AG10803 (cell line): ENCODE data around the gene SEPHS1.
"Not testable (repeated sequence)": the region's sequence is repeated elsewhere in the genome, so short reads cannot be mapped to it uniquely, and the experiment has no call there.

Source experiments
- DNase-seq: peaks from one replicate; pipeline ENCODE4 v3.0.0; 2010; ENCODE audit warnings: low read depth
- H3K4me3 ChIP-seq: 2 replicates; pipeline ENCODE4 v1.5.1; 2011; ENCODE audit warnings: mild to moderate bottlenecking, low read length, control low read depth
- CTCF ChIP-seq: conservative IDR thresholded peaks from 2 replicates; pipeline ENCODE4 v1.5.1; 2011; ENCODE audit warnings: mild to moderate bottlenecking, low read length, control low read depth, inconsistent platforms

The SEPHS1 gene

GRCh38 chr10:13284050-13284449, 64.0 kb downstream of the SEPHS1 start:
- TF ChIP-seq CTCF: no peak
- no peak for DNase-seq
- H3K4me3 ChIP-seq: no peak overlapping the region

DNA sequence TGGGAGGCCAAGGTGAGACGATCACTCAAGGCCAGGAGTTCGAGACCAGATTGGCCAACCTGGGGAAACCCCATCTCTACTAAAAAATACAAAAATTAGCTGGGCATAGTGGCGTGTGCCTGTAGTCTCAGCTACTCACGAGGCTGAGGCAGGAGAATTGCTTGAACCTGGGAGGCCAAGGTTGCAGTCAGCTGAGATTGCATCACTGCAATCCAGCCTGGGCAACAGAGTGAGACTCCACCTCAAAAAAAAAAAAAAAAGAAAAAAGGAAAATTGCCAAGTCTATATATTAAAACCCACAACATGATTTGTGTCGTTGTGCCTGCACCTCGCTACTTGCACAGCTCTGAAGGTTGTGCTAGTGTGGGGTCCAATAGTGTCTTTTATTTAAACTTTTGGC, 65.7 kb downstream of the SEPHS1 start:
- DNase-seq, H3K4me3 ChIP-seq: not testable (repeated sequence)

DNA sequence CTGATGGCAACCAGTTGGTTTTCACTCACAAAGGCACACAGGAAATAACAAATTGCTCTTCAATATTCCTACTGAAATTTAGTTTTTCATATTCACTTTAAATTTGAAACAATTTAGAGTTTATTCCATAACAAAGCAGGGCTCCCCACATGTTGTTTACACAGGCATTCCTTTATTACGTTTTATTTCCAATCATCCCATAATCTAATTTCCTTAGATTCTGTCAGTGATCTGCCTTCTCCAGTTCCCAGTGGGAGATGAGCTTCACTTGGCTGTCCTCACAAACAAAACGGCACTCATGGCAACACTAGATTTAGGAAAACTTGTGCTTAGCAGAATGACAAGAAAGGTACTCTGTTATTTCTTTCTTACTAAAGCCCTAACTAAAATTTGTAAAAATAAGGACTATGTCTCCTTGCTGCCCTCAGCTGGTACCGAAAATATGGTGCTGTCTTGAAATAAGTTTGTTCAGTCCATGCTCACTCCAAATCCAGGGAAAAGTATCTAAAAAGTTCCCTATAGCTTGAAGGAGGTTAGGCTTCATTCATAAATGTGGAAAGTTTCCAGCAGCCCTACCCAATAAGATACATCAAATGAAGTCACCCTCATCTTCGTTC, 71.2 kb downstream of the SEPHS1 start:
- peak; percentile 23; the same call in 1 of the 2 replicates for TF ChIP-seq CTCF
- H3K4me3 ChIP-seq: no peak overlapping the region
- DNase-seq: peak; percentile 12

DNA sequence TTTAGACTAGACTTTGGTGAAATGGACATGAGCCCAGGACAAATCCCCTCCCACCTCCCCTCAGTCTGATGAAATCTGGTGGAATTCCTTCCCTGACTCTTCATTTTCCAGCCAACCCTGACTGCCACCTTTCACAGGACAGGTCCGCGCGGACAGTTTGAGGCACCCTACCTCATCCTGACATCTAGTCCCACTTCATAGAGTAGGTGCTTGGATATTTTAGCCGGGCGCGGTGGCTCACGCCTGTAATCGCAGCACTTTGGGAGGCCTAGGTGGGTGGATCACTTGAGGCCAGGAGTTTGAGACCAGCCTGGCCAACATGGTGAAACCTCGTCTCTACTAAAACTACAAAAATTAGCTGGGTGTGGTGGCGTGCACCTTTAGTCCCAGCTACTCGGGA, 71.9 kb downstream of the SEPHS1 start:
- not testable (repeated sequence) for H3K4me3 ChIP-seq, DNase-seq

DNA sequence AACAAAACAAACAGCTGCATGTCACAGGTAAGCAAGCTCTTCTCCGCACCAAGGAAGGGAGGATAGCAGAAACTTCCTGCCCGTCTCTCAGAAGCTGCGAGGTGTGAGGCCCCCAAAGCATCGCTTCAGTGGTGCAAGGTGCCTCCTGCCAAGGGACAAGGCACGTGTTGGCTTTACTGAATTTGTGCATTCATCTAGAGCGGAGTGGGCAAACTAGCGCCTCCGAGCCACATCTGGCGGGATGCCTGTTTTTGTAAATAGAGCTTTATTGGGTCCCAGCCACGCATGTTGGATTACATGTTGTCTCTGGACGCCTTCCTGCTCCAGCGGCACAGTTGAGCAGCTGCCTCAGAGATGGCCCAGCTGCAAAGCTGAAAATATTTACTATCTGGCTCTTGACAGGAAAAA, 75.9 kb downstream of the SEPHS1 start:
- TF ChIP-seq CTCF: no peak
- H3K4me3 ChIP-seq: no peak overlapping the region
- peak; percentile 53 for DNase-seq

DNA sequence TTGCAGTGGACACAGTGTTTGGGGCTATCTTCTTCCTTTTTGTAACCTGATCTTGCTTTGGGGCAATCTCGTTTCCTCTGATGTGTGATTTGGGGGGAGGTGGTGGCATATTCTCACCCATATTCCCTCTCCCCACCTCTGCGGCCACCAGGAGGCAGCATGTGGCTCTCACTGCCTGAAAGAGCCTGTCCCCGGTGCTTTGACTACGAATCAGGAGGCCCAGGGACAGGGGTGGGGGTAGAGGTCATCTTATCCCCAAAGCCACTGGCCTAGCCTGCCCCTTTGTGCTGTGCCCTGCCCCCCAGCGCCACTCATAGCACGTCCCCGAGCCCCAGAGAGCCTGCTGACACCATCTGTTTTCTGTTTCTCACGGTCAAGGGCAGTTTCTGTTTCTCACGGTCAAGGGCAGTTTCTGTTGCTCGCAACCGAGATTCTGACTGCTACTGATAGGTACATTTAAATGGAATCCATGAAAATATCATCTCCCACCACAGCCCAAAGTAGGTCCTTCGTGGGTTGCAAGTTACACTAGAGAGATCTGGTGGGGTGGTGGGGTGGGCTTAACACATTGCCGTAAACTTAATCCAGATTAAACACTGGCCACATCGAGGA, 76.4 kb downstream of the SEPHS1 start:
- H3K4me3 ChIP-seq: no peak overlapping the region
- peak; percentile 34 for TF ChIP-seq CTCF
- no peak for DNase-seq

- no peak overlapping the region for H3K4me3 ChIP-seq
- no peak for TF ChIP-seq CTCF
- peak; percentile 42 for DNase-seq
These were observed 77.1 kb downstream of the SEPHS1 start for GRCh38 chr10:13270877-13271551.

DNA sequence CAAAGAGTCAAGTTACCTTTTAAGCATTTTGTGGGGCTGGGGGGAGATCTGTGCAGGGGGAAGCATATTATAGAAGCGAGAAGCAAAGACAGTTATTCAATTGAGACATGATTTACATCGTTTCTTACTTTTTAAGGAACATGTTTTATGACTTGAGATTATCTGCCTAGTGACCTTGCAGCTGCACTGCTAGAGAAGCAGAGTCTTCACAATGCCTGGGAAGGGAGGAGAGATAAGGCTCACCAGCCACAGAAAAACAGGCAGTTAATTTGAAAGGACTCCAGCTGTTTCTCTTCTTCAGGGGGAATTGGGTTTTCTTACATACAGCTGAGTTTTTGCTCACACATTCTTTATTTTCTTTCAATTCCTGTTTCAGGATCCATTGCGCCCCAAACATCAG, 79.3 kb downstream of the SEPHS1 start:
- no peak overlapping the region for H3K4me3 ChIP-seq
- no peak for TF ChIP-seq CTCF
- DNase-seq: no peak
